ENCODE measurements around the gene ROBO2. TPM values are rescaled to one million over a fixed set of nuclear protein-coding genes. Genes with fewer than 3 reads are reported as not detected.

Gene ROBO2
- total and polyA plus RNA-seq, 8 donors: 0.65 to 4.3 (median 1.6) TPM

- no peak for ATAC-seq
- no peak for DNase-seq
- no peaks in the 10 kb centered on the region for H3K4me1 ChIP-seq
- H3K27me3 ChIP-seq: no peaks in the 10 kb centered on the region
- no peak for TF ChIP-seq CTCF (IDR thresholded peaks at IDR 0.05)
- FAIRE-seq: no peak
- H3K27ac ChIP-seq: no peak overlapping the region
- no peaks in the 10 kb centered on the region for H3K36me3 ChIP-seq
- intact Hi-C loops (cut with DNase I): no loop called here
- H3K4me3 ChIP-seq: no peak overlapping the region
- no peaks in the 10 kb centered on the region for H3K9me3 ChIP-seq
- WGBS, 2 donors: 53 to 54% methylated on average over 4 of the region's 4 CpGs
Measured at GRCh38 chr3:77283108-77283507, 243.2 kb downstream of the ROBO2 start.

GRCh38 chr3:77288348-77288747 is 248.4 kb downstream of the ROBO2 start:
- no peak for TF ChIP-seq CTCF (IDR thresholded peaks at IDR 0.05)

GRCh38 chr3:77296527-77296926 is 256.6 kb downstream of the ROBO2 start:
- 72 to 78% methylated on average over 5 of the region's 5 CpGs for WGBS, 2 donors
- Histone ChIP-seq H3K4me3 (no peak overlapping the region), H3K36me3 (no peaks in the 10 kb centered on the region), H3K27ac (no peak overlapping the region), H3K27me3 (no peaks in the 10 kb centered on the region), H3K9me3 (no peaks in the 10 kb centered on the region), H3K4me1 (no peaks in the 10 kb centered on the region)
- DNase-seq (no peak), ATAC-seq (no peak), FAIRE-seq (no peak)
- intact Hi-C loops (cut with DNase I): no loop called here
- TF ChIP-seq CTCF (IDR thresholded peaks at IDR 0.05): no peak

More at GRCh38 chr3:77288348-77288747, 248.4 kb downstream of the ROBO2 start:
- Histone ChIP-seq H3K9me3 (no peaks in the 10 kb centered on the region), H3K27ac (no peak overlapping the region), H3K36me3 (no peaks in the 10 kb centered on the region), H3K4me3 (no peak overlapping the region), H3K4me1 (no peaks in the 10 kb centered on the region), H3K27me3 (no peaks in the 10 kb centered on the region)
- DNase-seq: no peak
- 55 to 56% methylated on average over 1 of the region's 1 CpG for WGBS, 2 donors
- ATAC-seq: no peak
- intact Hi-C loops (cut with DNase I): no loop called here
- no peak for FAIRE-seq

- H3K4me3 ChIP-seq: no peak overlapping the region
- no peaks in the 10 kb centered on the region for H3K27me3 ChIP-seq
- H3K4me1 ChIP-seq: no peaks in the 10 kb centered on the region
- no peak for TF ChIP-seq CTCF (IDR thresholded peaks at IDR 0.05)
- DNase-seq (no peak), ATAC-seq (no peak), FAIRE-seq (no peak)
- WGBS, 2 donors: 18 to 27% methylated on average over 1 of the region's 1 CpG
- H3K27ac ChIP-seq: no peak overlapping the region
- no peaks in the 10 kb centered on the region for H3K36me3 ChIP-seq
- H3K9me3 ChIP-seq: no peaks in the 10 kb centered on the region
- intact Hi-C loops (cut with DNase I): no loop called here
Measured at GRCh38 chr3:77298417-77298816, 258.5 kb downstream of the ROBO2 start.

GRCh38 chr3:77303955-77304699 is 264.2 kb downstream of the ROBO2 start:
- intact Hi-C loops (cut with DNase I): no loop called here
- Histone ChIP-seq H3K9me3 (no peaks in the 10 kb centered on the region), H3K4me1 (no peaks in the 10 kb centered on the region), H3K4me3 (no peak overlapping the region), H3K36me3 (no peaks in the 10 kb centered on the region), H3K27ac (no peak overlapping the region), H3K27me3 (no peaks in the 10 kb centered on the region)
- 75 to 77% methylated on average over 12 of the region's 12 CpGs for WGBS, 2 donors
- FAIRE-seq: no peak
- no peak for DNase-seq
- TF ChIP-seq CTCF (IDR thresholded peaks at IDR 0.05): no peak
- ATAC-seq: peak in 1 of 4 donors; percentile 27

Data from pancreas (tissue), 10 donors.